ENCODE measurements around the gene GXYLT1. TPM values are rescaled to one million over a fixed set of nuclear protein-coding genes. Genes with fewer than 3 reads are reported as not detected.
A peak's percentile ranks its signal among the peaks of the same experiment; 100 is the strongest.

The GXYLT1 gene
- total and polyA plus RNA-seq, 9 of the 15 experiments (the other 6 are each of a cell fraction or from before 2014, with no cell fraction given): 1.4 to 9.3 (median 5.5) TPM

- TF ChIP-seq ELK3 (CRISPR knock-in tag; IDR thresholded peaks at IDR 0.05) (no peak), POU5F1 (IDR thresholded peaks at IDR 0.05; ENCODE audit: borderline replicate concordance, low read depth, low read length, partially characterized antibody) (no peak), POLR2G (IDR thresholded peaks at IDR 0.05; ENCODE audit: low read depth, low read length) (no peak), HCFC1 (IDR thresholded peaks at IDR 0.05; ENCODE audit: low read depth, low read length) (no peak), NFE2L1 (tag; IDR thresholded peaks at IDR 0.05; ENCODE audit: borderline replicate concordance, low read depth) (no peak), ZC3H11A (IDR thresholded peaks at IDR 0.05; ENCODE audit: low read depth, low read length) (no peak), ZNF311 (CRISPR knock-in tag; IDR thresholded peaks at IDR 0.05) (no peak), ZNF707 (CRISPR knock-in tag; conservative IDR thresholded peaks at IDR 0.05) (no peak), ZNF174 (CRISPR knock-in tag; IDR thresholded peaks at IDR 0.05) (no peak), KDM1A (IDR thresholded peaks at IDR 0.05) (peak in 1 of 2 experiments; percentile 20; a peak in 1 of 4 replicates), HNRNPK (IDR thresholded peaks at IDR 0.05; ENCODE audit: low read depth, low read length, poor library complexity, severe bottlenecking) (no peak), TAF15 (IDR thresholded peaks at IDR 0.05; ENCODE audit: low read depth, low read length) (no peak), NR3C1 (CRISPR knock-in tag; IDR thresholded peaks at IDR 0.05) (no peak), ZNF445 (CRISPR knock-in tag; IDR thresholded peaks at IDR 0.05; ENCODE audit: low read depth) (no peak), NCOA1 (IDR thresholded peaks at IDR 0.05; ENCODE audit: low read depth) (no peak), ZSCAN29 (IDR thresholded peaks at IDR 0.05) (no peak), NCOR1 (IDR thresholded peaks at IDR 0.05) (peak; percentile 87), CBFA2T3 (IDR thresholded peaks at IDR 0.05) (peak; percentile 93), ETV6 (IDR thresholded peaks at IDR 0.05; ENCODE audit: borderline replicate concordance in 1 of 2, low read depth in 2 of 2, low read length in 1 of 2) (no peak), ETV6 (CRISPR knock-in tag; IDR thresholded peaks at IDR 0.05; ENCODE audit: borderline replicate concordance) (no peak), CEBPG (CRISPR knock-in tag; IDR thresholded peaks at IDR 0.05) (no peak), CEBPG (tag; conservative IDR thresholded peaks at IDR 0.05 in 1 of 2, IDR thresholded peaks at IDR 0.05 in 1 of 2) (no peak), MEIS2 (IDR thresholded peaks at IDR 0.05; ENCODE audit: partially characterized antibody) (peak; percentile 47), KAT8 (IDR thresholded peaks at IDR 0.05; ENCODE audit: low read depth) (no peak), ZFP1 (CRISPR knock-in tag; IDR thresholded peaks at IDR 0.05) (no peak), TRIM25 (IDR thresholded peaks at IDR 0.05; ENCODE audit: borderline replicate concordance) (no peak), ATF1 (CRISPR knock-in tag; IDR thresholded peaks at IDR 0.05) (no peak), ATF1 (tag; IDR thresholded peaks at IDR 0.05) (no peak), ARID3A (IDR thresholded peaks at IDR 0.05; ENCODE audit: borderline replicate concordance, low read depth, low read length) (no peak), ZNF780A (CRISPR knock-in tag; IDR thresholded peaks at IDR 0.05) (no peak)
These were observed 67.7 kb downstream of the GXYLT1 start (continued) for GRCh38 chr12:42076976-42077375.
